GM18526 (cell line): ENCODE results near the gene RBM17.

Experiments used
- POLR2A ChIP-seq: IDR thresholded peaks from 3 replicates; pipeline ENCODE4 v1.6.1; 2011; ENCODE audit not compliant: insufficient read length; ENCODE audit errors: extremely low read depth

RBM17 gene

DNA sequence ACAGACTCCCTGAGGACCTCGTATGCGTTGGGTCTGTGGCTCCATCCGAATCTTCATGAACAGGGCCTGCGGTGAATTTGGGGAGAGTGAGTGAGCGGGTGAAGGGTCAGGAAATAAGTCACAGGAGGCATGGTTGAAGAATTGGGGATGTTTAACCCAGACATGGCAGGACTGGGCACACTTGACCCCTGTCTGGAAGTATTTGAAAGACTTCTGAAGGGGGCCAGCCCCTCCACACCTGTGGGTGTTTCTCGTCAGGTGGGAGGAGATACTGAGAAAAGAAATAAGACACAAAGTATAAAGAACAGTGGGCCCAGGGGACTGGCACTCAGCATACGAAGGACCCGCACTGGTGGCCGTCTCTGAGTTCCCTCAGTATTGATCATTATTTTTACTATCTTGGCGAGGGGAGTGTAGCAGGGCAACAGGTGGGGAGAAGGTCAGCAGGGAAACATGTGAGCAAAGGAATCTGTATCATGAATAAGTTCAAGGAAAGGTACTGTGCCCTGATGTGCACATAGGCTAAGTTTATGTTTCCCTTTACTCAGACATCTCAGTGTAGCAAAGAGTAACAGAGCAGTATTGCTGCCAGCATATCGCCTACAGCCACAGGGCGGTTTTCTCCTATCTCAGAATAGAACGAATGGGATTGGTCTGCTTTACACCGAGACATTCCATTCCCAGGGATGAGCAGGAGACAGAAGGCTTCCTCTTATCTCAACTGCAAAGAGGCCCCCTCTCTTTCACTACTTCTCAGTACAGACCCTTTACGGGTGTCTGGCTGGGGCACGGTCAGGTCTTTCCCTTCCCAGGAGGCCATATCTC, 75.6 kb downstream of the RBM17 start:
- TF ChIP-seq POLR2A: no peak

DNA sequence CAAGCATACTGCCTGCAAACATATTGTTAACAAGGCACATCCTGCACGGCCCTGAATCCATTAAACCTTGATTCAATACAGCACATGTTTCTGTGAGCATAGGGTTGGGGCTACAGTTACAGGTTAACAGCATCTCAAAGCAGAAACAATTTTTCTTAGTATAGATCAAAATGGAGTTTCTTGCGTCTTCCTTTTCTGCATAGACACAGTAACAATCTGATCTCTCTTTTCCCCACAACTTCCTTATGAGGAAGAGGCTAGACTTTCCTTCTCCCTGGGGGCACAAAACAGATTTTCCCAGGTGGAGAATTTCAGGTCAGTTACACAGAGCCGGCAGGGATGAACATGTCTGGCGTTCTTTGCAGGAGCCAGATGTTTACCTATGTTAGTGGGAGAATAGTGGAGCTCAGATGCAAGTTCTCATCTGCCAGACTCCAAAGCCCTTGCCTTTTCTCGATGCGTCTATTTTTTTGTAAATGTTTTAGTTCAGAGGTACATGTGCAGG, 76.4 kb downstream of the RBM17 start:
- no peak for TF ChIP-seq POLR2A
